Mammary epithelial cell (primary cell): Measurements from ENCODE around the gene COL5A1.

Source experiments
- CTCF ChIP-seq, 2 donors: IDR thresholded peaks in 1 of 2; conservative IDR thresholded peaks in 1 of 2; 2 replicates each; pipeline ENCODE4 v1.5.1; 2011 to 2012; ENCODE audit warnings: inconsistent platforms in 2 of 2, low read length in 2 of 2, mild to moderate bottlenecking in 2 of 2, control low read depth in 1 of 2, low read depth in 1 of 2; ENCODE audit not compliant: insufficient read depth in 1 of 2; ENCODE audit errors: extremely low read depth in 1 of 2
- EZH2 ChIP-seq: IDR thresholded peaks from 2 replicates; pipeline ENCODE4 v1.6.1; 2012; ENCODE audit warnings: low read length, inconsistent platforms, borderline replicate concordance

GRCh38 chr9:134614256-134614655 lies 27.3 kb upstream of the COL5A1 start:
- TF ChIP-seq CTCF (conservative IDR thresholded peaks at IDR 0.05 in 1 of 2, IDR thresholded peaks at IDR 0.05 in 1 of 2; ENCODE audit: extremely low read depth in 1 of 2, insufficient read depth in 1 of 2, low read depth in 1 of 2, low read length in 2 of 2) = no peak
- no peak for TF ChIP-seq EZH2
